Liver (tissue), 3 donors: Measurements from ENCODE around the gene CDKL5.

Experiments
- CTCF ChIP-seq: fragments of 150-350 bp; IDR thresholded peaks from 2 replicates; pipeline ENCODE4 v1.5.1; 2017; ENCODE audit warnings: improper control_type of control experiment, low read depth, low read length; ENCODE audit not compliant: missing input control
- EGR1 ChIP-seq, 2 donors: IDR thresholded peaks; 2 replicates each; pipeline ENCODE4 v1.6.1; 2016 to 2018; ENCODE audit warnings: antibody characterized with exemption in 2 of 2, low read depth in 2 of 2
- GABPA ChIP-seq, 2 donors: IDR thresholded peaks in 1 of 2; conservative IDR thresholded peaks in 1 of 2; 2 replicates each; pipeline ENCODE4 v1.6.1; 2016; ENCODE audit warnings: antibody characterized with exemption in 2 of 2, mild to moderate bottlenecking in 1 of 2, moderate library complexity in 1 of 2
- HNF4G ChIP-seq: IDR thresholded peaks from 2 replicates; pipeline ENCODE4 v1.6.1; 2016; ENCODE audit warnings: antibody characterized with exemption
- RAD21 ChIP-seq, 2 donors: IDR thresholded peaks; 2 replicates each; pipeline ENCODE4 v1.6.1; 2016; ENCODE audit warnings: antibody characterized with exemption in 2 of 2, mild to moderate bottlenecking in 2 of 2
- SP1 ChIP-seq: IDR thresholded peaks from 2 replicates; pipeline ENCODE4 v1.6.1; 2018; ENCODE audit warnings: antibody characterized with exemption, mild to moderate bottlenecking
- TAF1 ChIP-seq: conservative IDR thresholded peaks from 2 replicates; pipeline ENCODE4 v1.6.1; 2016; ENCODE audit warnings: antibody characterized with exemption, mild to moderate bottlenecking
- YY1 ChIP-seq: IDR thresholded peaks from 2 replicates; pipeline ENCODE4 v1.6.1; 2016; ENCODE audit warnings: antibody characterized with exemption, mild to moderate bottlenecking
- TF ChIP-seq, protein P1 (sequence below): IDR thresholded peaks from 2 replicates; pipeline ENCODE4 v1.6.1; 2016; ENCODE audit warnings: antibody characterized with exemption
- TF ChIP-seq, protein P2 (sequence below): IDR thresholded peaks from 2 replicates; pipeline ENCODE4 v1.6.1; 2016; ENCODE audit warnings: antibody characterized with exemption
- donor health status: healthy.
- donor health status: healthy.

DNA sequence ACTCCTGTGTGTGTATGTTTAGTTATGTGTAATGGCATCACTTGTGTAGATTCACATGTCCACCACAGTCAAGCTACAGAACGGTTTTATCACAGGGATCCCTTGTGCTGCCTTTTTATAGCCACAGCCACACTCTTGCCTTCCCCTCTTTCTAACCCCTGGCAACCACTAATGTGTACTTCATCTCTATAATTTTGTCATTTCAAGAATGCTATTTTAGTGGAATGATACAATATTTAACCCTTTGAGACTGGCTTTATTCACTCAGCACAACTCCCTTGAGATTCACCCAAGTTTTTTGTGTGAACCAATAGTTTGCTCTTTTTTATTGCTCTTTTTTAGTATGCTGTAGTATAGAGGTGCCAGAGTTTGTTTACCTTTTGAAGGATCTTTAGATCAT lies 112.1 kb downstream of the CDKL5 start:
- no peak for TF ChIP-seq TAF1
- TF ChIP-seq CTCF = no peak
- no peak for TF ChIP-seq GABPA (IDR thresholded peaks at IDR 0.05 in 1 of 2, conservative IDR thresholded peaks at IDR 0.05 in 1 of 2)
- TF ChIP-seq SP1 = no peak
- no peak for TF ChIP-seq RAD21 (IDR thresholded peaks at IDR 0.05)
- no peak for TF ChIP-seq HNF4G
- TF ChIP-seq, protein P1, sequence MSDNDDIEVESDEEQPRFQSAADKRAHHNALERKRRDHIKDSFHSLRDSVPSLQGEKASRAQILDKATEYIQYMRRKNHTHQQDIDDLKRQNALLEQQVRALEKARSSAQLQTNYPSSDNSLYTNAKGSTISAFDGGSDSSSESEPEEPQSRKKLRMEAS = no peak
- TF ChIP-seq, protein P2, sequence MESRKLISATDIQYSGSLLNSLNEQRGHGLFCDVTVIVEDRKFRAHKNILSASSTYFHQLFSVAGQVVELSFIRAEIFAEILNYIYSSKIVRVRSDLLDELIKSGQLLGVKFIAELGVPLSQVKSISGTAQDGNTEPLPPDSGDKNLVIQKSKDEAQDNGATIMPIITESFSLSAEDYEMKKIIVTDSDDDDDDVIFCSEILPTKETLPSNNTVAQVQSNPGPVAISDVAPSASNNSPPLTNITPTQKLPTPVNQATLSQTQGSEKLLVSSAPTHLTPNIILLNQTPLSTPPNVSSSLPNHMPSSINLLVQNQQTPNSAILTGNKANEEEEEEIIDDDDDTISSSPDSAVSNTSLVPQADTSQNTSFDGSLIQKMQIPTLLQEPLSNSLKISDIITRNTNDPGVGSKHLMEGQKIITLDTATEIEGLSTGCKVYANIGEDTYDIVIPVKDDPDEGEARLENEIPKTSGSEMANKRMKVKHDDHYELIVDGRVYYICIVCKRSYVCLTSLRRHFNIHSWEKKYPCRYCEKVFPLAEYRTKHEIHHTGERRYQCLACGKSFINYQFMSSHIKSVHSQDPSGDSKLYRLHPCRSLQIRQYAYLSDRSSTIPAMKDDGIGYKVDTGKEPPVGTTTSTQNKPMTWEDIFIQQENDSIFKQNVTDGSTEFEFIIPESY = no peak
- no peak for TF ChIP-seq YY1
- TF ChIP-seq EGR1 (IDR thresholded peaks at IDR 0.05; ENCODE audit: low read depth in 2 of 2) = no peak
